AG09319 (cell line): Measurements from ENCODE around the gene ARHGEF26.

Source experiments
- DNase-seq: peaks from one replicate; pipeline ENCODE4 v3.0.0-alpha.2; 2010; ENCODE audit warnings: low read depth; ENCODE audit errors: extremely low read depth
- CTCF ChIP-seq: IDR thresholded peaks from 2 replicates; pipeline ENCODE4 v1.5.1; 2011; ENCODE audit warnings: low read depth, mild to moderate bottlenecking, inconsistent platforms, low read length, moderate library complexity

ARHGEF26 gene

GRCh38 chr3:154101250-154101649 is 19.9 kb upstream of the ARHGEF26 start:
- no peak for TF ChIP-seq CTCF
- no peak for DNase-seq

GRCh38 chr3:154102225-154102624 is 19.0 kb upstream of the ARHGEF26 start:
- TF ChIP-seq CTCF, result no peak
- DNase-seq, result no peak

GRCh38 chr3:154105218-154105975 is 15.8 kb upstream of the ARHGEF26 start:
- TF ChIP-seq CTCF, result no peak

GRCh38 chr3:154111365-154111935 is 9.7 kb upstream of the ARHGEF26 start:
- no peak for DNase-seq
- TF ChIP-seq CTCF, result no peak

More at GRCh38 chr3:154105218-154105975, 15.8 kb upstream of the ARHGEF26 start:
- no peak for DNase-seq

- TF ChIP-seq CTCF, result no peak
- no peak for DNase-seq
These were observed 8.9 kb upstream of the ARHGEF26 start for GRCh38 chr3:154112146-154112852.

GRCh38 chr3:154113609-154114008 is 7.6 kb upstream of the ARHGEF26 start:
- TF ChIP-seq CTCF, result no peak
- DNase-seq, result no peak

- no peak for DNase-seq
- TF ChIP-seq CTCF, result no peak
These were observed 5.9 kb upstream of the ARHGEF26 start for GRCh38 chr3:154115332-154115731.
